Chondrocyte (in vitro differentiated cells): ENCODE results near the gene IFNG. TPM values are rescaled to one million over a fixed set of nuclear protein-coding genes. Genes with fewer than 3 reads are reported as not detected.

Experiments used
- DNase-seq: peaks from one replicate; pipeline ENCODE4 v3.0.0; 2021; ENCODE audit warnings: mixed read lengths, low spot score
- H3K27ac Mint-ChIP-seq: one replicate; pipeline ENCODE4 v1.8.0; 2021; ENCODE audit warnings: mild to moderate bottlenecking, moderate library complexity, mixed read lengths; ENCODE audit not compliant: unreplicated experiment
- H3K27me3 Mint-ChIP-seq: 2 replicates; pipeline ENCODE4 v1.8.0; 2021; ENCODE audit warnings: low read depth, mixed read lengths
- H3K36me3 Mint-ChIP-seq: 2 replicates; pipeline ENCODE4 v1.8.0; 2021; ENCODE audit warnings: low read depth, mixed read lengths
- H3K4me1 Mint-ChIP-seq: 2 replicates; pipeline ENCODE4 v1.8.0; 2021; ENCODE audit warnings: low read depth, mild to moderate bottlenecking, mixed read lengths
- H3K4me3 Mint-ChIP-seq: one replicate; pipeline ENCODE4 v1.8.0; 2021; ENCODE audit warnings: mild to moderate bottlenecking, moderate library complexity, mixed read lengths; ENCODE audit not compliant: unreplicated experiment
- H3K9me3 Mint-ChIP-seq: 2 replicates; pipeline ENCODE4 v1.8.0; 2021; ENCODE audit warnings: low read depth, mixed read lengths
- total RNA-seq: library from RNA; stranded (reverse); gene quantifications from 3 replicates; pipeline ENCODE4 v1.2.1, GENCODE V29; 2021
- TF ChIP-seq, protein P1 (sequence below): fragments of 200-600 bp; sonication (generic); IDR thresholded peaks from 2 replicates; pipeline ENCODE4 v1.5.0; 2021; ENCODE audit warnings: antibody characterized with exemption, mild to moderate bottlenecking, moderate library complexity

IFNG gene
- total RNA-seq, 1 donor from 2014 or later, result not detected

DNA sequence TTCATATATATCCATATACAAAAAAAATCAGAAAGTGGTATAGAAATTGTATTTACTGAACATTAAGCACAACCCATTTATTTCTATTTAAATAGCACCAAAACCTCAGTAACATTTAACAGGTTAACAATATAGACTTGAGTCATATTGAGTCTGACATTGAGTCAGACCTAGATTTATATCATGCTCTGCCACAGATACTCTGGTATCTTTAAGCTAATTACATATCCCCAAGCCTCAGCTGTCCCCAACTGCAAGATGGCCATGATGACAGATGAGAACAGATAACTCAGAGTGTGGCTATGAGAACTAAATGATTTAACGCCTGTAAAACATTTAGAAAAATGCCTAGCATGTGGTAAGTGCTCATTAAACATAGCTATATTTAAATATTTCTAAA is 40.3 kb downstream of the IFNG start:
- no peaks in the 10 kb centered on the region for H3K9me3 Mint-ChIP-seq
- H3K4me1 Mint-ChIP-seq, result no peaks in the 10 kb centered on the region
- no peak overlapping the region for H3K27ac Mint-ChIP-seq
- DNase-seq, result no peak
- H3K36me3 Mint-ChIP-seq, result no peaks in the 10 kb centered on the region
- peaks cover 20% of the 10 kb centered on the region for H3K27me3 Mint-ChIP-seq
- no peak overlapping the region for H3K4me3 Mint-ChIP-seq
- TF ChIP-seq, protein P1, sequence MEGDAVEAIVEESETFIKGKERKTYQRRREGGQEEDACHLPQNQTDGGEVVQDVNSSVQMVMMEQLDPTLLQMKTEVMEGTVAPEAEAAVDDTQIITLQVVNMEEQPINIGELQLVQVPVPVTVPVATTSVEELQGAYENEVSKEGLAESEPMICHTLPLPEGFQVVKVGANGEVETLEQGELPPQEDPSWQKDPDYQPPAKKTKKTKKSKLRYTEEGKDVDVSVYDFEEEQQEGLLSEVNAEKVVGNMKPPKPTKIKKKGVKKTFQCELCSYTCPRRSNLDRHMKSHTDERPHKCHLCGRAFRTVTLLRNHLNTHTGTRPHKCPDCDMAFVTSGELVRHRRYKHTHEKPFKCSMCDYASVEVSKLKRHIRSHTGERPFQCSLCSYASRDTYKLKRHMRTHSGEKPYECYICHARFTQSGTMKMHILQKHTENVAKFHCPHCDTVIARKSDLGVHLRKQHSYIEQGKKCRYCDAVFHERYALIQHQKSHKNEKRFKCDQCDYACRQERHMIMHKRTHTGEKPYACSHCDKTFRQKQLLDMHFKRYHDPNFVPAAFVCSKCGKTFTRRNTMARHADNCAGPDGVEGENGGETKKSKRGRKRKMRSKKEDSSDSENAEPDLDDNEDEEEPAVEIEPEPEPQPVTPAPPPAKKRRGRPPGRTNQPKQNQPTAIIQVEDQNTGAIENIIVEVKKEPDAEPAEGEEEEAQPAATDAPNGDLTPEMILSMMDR, result no peak

DNA sequence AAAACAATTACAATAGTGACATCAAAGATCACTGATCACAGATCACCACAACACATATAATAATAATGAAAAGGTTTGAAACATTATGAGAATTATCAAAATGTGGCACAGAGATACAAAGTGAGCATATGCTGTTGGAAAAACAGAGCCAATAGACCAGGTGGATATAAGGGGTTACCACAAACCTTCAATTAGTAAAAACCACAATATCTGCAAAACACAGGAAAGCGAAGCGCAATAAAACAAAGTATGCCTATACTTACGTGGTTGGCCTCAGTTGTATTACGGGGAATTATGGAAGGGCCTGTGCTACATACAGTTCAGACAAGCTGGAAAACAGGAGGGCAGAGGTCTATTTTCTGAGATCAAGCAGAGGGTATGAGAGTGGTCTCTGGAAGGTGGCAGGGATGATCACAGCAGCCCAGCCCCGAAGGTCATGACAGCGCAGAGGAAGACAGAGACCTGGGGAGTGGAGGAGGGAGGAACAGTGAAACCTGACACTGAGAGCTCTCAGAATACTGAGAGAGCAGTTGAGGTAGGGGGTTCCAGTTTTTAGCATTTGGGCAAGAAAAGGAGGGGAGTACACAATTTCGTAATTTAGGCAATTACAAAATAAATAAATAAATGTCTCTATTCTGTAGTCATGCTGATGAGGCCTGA is 41.3 kb downstream of the IFNG start:
- H3K27me3 Mint-ChIP-seq, result peaks cover 20% of the 10 kb centered on the region
- H3K4me3 Mint-ChIP-seq, result no peak overlapping the region
- H3K4me1 Mint-ChIP-seq, result no peaks in the 10 kb centered on the region
- H3K36me3 Mint-ChIP-seq, result no peaks in the 10 kb centered on the region
- TF ChIP-seq, protein P1, result no peak
- no peaks in the 10 kb centered on the region for H3K9me3 Mint-ChIP-seq
- DNase-seq, result no peak
- no peak overlapping the region for H3K27ac Mint-ChIP-seq

DNA sequence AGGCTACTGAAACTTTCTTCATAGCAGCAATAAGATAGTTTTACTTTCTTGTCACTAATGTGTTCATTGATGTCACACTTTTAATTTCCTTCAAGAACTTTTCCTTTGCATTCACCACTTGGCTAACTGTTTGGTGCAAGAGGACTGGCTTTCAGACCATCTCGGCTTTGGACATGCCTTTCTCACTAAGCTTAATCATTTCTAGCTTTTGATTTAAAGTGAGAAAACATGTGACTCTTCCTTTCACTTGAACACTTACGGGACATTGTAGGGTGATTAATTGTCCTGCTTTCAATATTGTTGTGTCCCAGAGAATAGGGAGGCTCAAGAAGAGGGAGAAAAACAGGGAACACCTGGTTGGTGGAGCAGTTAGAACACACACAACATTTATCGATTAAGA is 41.9 kb downstream of the IFNG start:
- Mint-ChIP-seq H3K36me3 (no peaks in the 10 kb centered on the region), H3K27ac (no peak overlapping the region), H3K27me3 (peaks cover 20% of the 10 kb centered on the region), H3K4me3 (no peak overlapping the region), H3K9me3 (no peaks in the 10 kb centered on the region), H3K4me1 (no peaks in the 10 kb centered on the region)
- TF ChIP-seq, protein P1, result no peak
- no peak for DNase-seq

DNA sequence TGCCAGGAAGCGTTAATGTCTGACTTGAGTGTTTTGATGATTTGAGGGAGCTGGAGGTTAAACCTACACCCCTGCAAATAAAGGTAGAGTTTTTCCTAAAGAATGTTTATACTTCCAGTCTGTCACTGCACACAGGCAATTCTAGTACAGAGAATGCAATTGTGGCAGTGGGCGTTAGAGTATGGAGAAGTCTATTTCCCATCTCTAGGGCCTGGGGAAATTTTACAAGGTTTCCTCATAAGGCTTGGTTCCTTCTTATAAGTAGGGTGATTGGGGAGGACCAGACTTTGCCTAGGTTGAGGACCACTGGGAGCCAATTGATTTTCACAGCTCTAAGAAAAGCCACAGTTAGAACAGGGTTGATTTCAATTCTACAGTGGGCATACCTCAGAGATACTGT is 44.3 kb downstream of the IFNG start:
- Mint-ChIP-seq H3K4me1 (no peaks in the 10 kb centered on the region), H3K36me3 (no peaks in the 10 kb centered on the region), H3K9me3 (no peaks in the 10 kb centered on the region), H3K4me3 (no peak overlapping the region), H3K27ac (no peak overlapping the region), H3K27me3 (peaks cover 20% of the 10 kb centered on the region)
- DNase-seq, result no peak
- TF ChIP-seq, protein P1, result no peak

DNA sequence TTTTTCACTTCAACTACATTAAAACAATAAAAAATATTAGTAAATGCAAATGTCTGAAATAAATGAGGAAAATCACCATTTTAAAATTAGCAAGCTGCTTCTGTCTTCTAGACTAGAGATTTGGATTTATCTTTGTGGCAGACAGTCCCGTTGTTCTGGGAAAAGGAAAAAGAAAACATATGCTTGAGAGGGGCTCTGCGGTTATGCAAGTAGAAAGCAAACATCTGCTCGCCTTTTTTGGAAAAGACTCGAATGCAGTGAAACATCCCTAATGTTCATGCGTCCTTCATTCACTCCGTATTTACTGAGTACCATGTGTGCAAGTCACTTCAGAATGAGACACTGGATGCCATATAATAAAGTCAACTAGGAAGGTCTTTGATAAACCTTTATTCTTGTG is 44.9 kb downstream of the IFNG start:
- Mint-ChIP-seq H3K36me3 (no peaks in the 10 kb centered on the region), H3K27me3 (peaks cover 20% of the 10 kb centered on the region), H3K4me1 (no peaks in the 10 kb centered on the region), H3K9me3 (no peaks in the 10 kb centered on the region), H3K27ac (no peak overlapping the region), H3K4me3 (no peak overlapping the region)
- no peak for DNase-seq
- TF ChIP-seq, protein P1, result no peak
